ENCODE data around the gene TRPT1. TPM values are rescaled to one million over a fixed set of nuclear protein-coding genes. Genes with fewer than 3 reads are reported as not detected.

The TRPT1 gene
- total and polyA plus RNA-seq, 9 of the 15 experiments (the other 6 are each of a cell fraction or from before 2014, with no cell fraction given), result 4.6 to 41.7 (median 23.1) TPM

GRCh38 chr11:64207256-64208085, 18.5 kb downstream of the TRPT1 start (continued):
- TF ChIP-seq NR2C1 (IDR thresholded peaks at IDR 0.05) (no peak), NR2C1 (tag; IDR thresholded peaks at IDR 0.05) (peak; percentile 44; the same call in 1 of the 2 replicates), ZNF263 (CRISPR knock-in tag; IDR thresholded peaks at IDR 0.05; ENCODE audit: borderline replicate concordance) (peak; percentile 48), SIX5 (IDR thresholded peaks at IDR 0.05; ENCODE audit: borderline replicate concordance in 1 of 2, insufficient read depth in 1 of 2, low read depth in 1 of 2, low read length in 2 of 2) (no peak), HDGF (IDR thresholded peaks at IDR 0.05) (no peak), NFIX (CRISPR knock-in tag; IDR thresholded peaks at IDR 0.05; ENCODE audit: low read depth) (no peak), KAT2B (IDR thresholded peaks at IDR 0.05; ENCODE audit: low read depth, low read length) (no peak), ZNF57 (CRISPR knock-in tag; IDR thresholded peaks at IDR 0.05) (no peak), ZNF398 (CRISPR knock-in tag; IDR thresholded peaks at IDR 0.05) (no peak), ZNF518B (CRISPR knock-in tag; IDR thresholded peaks at IDR 0.05) (no peak), ELF2 (CRISPR knock-in tag; IDR thresholded peaks at IDR 0.05) (peak; percentile 61; the same call in 1 of the 2 replicates), ZNF212 (CRISPR knock-in tag; IDR thresholded peaks at IDR 0.05) (no peak), CBX1 (IDR thresholded peaks at IDR 0.05; ENCODE audit: low read depth) (no peak), TFAM (CRISPR knock-in tag; conservative IDR thresholded peaks at IDR 0.05) (no peak), HNRNPK (IDR thresholded peaks at IDR 0.05; ENCODE audit: low read depth, low read length, poor library complexity, severe bottlenecking) (no peak), NELFE (IDR thresholded peaks at IDR 0.05; ENCODE audit: insufficient read depth, insufficient read length) (no peak), MCM5 (IDR thresholded peaks at IDR 0.05; ENCODE audit: low read depth) (no peak), NR0B1 (IDR thresholded peaks at IDR 0.05; ENCODE audit: partially characterized antibody) (no peak), ZNF24 (IDR thresholded peaks at IDR 0.05) (no peak), ZNF717 (CRISPR knock-in tag; IDR thresholded peaks at IDR 0.05) (no peak), HNRNPUL1 (IDR thresholded peaks at IDR 0.05; ENCODE audit: low read length) (no peak), KDM2B (CRISPR knock-in tag; IDR thresholded peaks at IDR 0.05) (no peak)
